GM19025 (cell line): Measurements from ENCODE around the gene RNPEPL1.
A peak's percentile ranks its signal among the peaks of the same experiment; 100 is the strongest.

ENCODE experiments used
- ATAC-seq: cut with Tn5 transposase; IDR thresholded peaks from one replicate; pipeline ENCODE4 v1.9.1; 2021; ENCODE audit warnings: mild to moderate bottlenecking, low read depth, moderate library complexity; ENCODE audit not compliant: unreplicated experiment

The RNPEPL1 gene

GRCh38 chr2:240563951-240564560, 4.2 kb upstream of the RNPEPL1 start:
- no peak for ATAC-seq

- ATAC-seq: no peak
Observed at GRCh38 chr2:240564561-240565332, 3.5 kb upstream of the RNPEPL1 start.

GRCh38 chr2:240565333-240566202, 2.7 kb upstream of the RNPEPL1 start:
- peak; percentile 25 for ATAC-seq

DNA sequence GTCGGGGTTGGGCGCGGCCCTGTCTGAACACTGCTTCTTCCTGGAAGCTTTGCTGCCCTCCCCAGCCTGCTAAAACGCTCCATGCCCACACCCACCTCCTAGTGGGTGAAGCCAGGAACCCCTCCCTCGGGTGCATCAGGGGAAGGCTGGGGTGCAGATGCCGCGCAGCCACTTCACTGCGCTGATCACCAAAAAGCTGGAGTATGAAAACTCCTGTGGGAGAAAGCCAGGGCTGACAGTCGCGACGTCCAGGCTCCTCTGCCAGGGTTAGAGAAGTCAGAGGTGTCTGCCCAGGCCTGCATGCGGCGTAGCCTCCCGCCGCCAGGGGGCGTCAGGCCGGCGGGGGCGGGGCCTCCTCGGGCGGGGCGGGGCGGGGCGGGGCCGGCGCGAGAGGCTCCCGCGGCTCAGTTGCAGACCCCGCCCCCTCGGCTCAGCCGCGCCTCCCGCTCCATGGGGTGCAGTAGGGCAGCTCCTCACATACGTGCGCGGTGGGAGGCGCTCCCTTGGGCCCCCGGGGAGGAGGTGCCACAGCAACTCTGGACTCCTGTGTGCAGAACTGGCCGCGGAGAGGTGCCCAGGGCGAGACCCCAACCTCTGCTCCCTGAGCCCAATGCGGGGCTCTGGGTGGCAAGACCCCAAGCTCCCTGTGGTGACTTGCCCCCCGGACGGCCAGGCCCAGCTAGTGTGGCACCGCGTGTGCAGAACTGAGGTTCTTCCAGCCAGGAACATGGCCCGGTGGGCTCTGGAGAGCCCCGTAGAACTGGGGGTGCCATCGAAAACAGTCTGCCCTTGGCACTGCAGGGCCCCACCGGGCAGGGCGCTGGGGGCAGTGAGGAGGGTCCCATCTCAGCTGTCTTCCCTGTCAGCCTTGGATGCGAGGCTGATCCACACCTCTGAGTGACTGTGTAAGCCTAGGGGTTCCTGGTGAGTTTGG, 1.8 kb upstream of the RNPEPL1 start:
- ATAC-seq: peak; percentile 46

DNA sequence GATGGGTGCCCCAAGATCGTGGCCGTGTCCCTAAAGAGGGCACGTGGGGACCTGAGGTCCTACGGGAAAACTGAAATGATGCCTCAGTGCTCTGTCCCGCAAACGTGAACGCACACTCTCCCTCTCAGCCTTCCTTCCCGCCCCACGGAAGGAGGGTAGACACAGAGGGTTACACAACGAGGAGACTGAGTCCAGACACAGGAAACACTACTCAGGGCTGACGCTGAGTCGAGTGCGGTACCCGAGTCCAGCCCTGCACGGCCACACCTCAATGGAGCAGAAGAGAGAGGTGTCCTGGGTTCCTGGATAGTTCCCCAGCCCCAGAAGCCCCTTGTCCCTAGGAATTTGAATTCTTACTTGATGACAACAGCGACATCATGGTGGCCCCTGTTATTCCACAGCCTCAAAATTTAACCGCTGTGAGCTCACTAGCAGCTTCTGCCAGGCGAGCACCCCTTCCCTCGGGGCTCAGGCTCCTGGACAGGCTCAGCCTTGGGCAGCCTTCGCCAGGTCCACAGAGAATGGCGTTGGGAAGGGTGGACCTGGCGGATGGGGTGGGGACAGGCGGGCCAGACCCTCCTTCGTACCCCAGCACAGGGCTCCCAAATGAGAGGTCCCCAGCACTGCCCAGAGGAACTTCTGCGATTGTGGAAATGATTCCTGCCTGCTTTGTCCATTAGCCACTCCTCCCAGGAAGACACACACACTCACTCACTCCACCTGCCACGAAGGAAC, 980 bp upstream of the RNPEPL1 start:
- no peak for ATAC-seq

GRCh38 chr2:240568678-240569522, 616 bp downstream of the RNPEPL1 start:
- ATAC-seq: peak; percentile 19

DNA sequence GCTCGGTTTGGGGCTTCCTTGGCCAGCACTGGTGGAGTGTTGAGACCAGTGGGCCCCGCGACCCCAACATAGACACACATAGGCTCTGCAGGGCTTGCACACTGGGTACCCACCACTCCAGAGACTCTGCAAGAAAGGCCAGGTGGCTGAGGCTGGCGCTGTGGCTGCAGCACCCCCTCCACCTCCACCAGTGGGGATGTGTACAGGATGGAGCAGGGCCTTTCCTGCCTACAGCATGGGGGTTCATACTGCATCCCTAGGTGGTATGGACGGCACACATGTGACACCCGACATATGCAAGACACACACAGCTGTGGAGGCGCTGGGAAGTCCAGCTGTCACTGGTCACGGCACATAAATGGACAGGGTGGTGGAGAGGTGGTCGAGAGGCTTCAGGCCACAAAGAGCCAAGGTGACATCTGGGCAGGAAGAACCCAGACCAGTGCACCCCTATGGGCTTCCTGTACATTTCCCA, 1.3 kb downstream of the RNPEPL1 start:
- ATAC-seq: no peak

- no peak for ATAC-seq
Observed at GRCh38 chr2:240569998-240570530, 1.8 kb downstream of the RNPEPL1 start.

- ATAC-seq: no peak
Observed at GRCh38 chr2:240570531-240571313, 2.4 kb downstream of the RNPEPL1 start.

GRCh38 chr2:240571314-240571973, 3.2 kb downstream of the RNPEPL1 start:
- no peak for ATAC-seq

DNA sequence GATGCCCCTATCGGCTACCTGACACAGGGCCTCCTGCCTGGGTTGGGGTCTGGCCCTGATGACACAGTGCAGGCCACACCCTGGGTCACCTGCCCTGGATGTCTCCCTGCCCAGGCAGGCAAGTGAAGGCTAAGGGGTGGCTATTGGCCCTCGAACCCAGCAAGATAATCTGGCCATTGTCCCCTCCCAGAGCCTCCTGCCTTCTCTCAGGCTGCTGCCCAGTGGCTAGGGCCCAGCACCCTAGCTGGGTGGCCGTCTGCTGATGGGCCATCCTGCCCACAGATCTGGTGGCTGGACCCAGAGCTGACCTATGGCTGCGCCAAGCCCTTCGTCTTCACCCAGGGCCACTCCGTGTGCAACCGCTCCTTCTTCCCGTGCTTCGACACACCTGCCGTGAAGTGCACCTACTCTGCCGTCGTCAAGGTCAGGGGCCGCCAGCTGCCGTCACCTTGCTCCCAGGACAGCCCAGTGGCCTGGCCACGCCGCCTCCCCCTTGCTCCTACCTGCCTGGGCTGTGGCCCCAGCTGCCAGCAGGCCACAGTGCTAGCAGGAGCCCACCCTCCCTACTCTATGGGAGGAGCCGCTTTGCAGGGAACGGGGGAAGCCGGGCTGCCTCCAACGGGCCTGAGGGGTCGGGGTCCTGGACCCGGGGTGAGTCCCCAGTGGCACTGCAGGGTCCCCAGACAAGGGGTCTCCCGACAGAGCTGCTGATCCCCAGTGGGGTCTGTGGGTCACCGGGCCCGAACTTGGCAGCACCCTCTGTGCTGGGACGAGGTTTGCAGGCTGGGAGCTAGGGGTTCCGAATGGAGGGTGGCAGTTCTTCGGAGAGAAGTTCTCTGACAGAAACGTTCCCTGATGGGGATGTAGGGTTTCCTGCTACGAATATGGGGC, 4.1 kb downstream of the RNPEPL1 start:
- no peak for ATAC-seq

- ATAC-seq: no peak
Observed at GRCh38 chr2:240573071-240573515, 4.8 kb downstream of the RNPEPL1 start.

DNA sequence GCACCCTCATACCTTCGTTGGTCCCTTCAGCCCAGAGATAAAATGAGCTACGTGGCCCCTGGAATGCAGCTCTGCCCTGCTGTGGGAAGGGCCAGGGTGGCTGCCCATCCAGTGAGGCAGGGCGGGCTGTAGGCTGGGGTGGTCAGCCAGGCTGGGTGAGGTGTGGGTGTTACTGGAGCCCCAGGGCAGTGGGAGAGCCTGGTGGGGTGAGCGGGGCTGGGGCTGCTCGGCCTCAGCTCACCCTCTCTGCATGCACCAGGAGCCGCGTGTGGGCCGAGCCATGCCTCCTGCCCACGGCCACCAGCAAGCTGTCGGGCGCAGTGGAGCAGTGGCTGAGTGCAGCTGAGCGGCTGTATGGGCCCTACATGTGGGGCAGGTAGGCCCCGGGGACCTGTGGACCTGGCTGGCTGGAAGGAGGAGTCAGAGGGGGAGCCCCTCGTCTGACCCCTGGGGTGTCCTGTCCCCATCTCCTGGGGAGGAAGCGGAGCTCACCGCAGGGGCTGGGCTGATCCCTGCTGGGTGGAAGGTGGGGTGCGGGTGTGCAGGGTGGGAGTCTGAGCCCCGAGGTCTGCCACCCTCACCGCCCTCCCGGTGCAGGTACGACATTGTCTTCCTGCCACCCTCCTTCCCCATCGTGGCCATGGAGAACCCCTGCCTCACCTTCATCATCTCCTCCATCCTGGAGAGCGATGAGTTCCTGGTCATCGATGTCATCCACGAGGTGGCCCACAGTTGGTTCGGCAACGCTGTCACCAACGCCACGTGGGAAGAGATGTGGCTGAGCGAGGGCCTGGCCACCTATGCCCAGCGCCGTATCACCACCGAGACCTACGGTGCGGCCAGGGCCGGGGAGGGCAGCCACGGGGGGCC, 5.5 kb downstream of the RNPEPL1 start:
- ATAC-seq: no peak

- no peak for ATAC-seq
Observed at GRCh38 chr2:240574386-240575100, 6.3 kb downstream of the RNPEPL1 start.
